HG03097 (cell line): ENCODE measurements around the gene USF1.
"Not testable (repeated sequence)": the region's sequence is repeated elsewhere in the genome, so short reads cannot be mapped to it uniquely, and the experiment has no call there.

Experiments
- ATAC-seq: cut with Tn5 transposase; IDR thresholded peaks from one replicate; pipeline ENCODE4 v1.9.1; 2021; ENCODE audit not compliant: unreplicated experiment, low FRiP score

The USF1 gene

GRCh38 chr1:160993544-160994193 lies 52.1 kb downstream of the USF1 start:
- ATAC-seq: no peak

GRCh38 chr1:160992036-160992435 lies 53.7 kb downstream of the USF1 start:
- not testable (repeated sequence) for ATAC-seq
